Measurements from ENCODE around the gene BOD1L1.

- TF ChIP-seq CTCF (IDR thresholded peaks at IDR 0.05; ENCODE audit: poor library complexity) (no peak), EZH2phosphoT487 (IDR thresholded peaks at IDR 0.05; ENCODE audit: low read depth, severe bottlenecking, unreplicated experiment) (no peak), EZH2 (IDR thresholded peaks at IDR 0.05; ENCODE audit: borderline replicate concordance) (no peak)
Observed at GRCh38 chr4:13523591-13524503, 103.7 kb downstream of the BOD1L1 start.
